ENCODE data around the gene SLC25A15.
A peak's percentile ranks its signal among the peaks of the same experiment; 100 is the strongest.
"Not testable (repeated sequence)": the region's sequence is repeated elsewhere in the genome, so short reads cannot be mapped to it uniquely, and the experiment has no call there.

SLC25A15 gene

DNA sequence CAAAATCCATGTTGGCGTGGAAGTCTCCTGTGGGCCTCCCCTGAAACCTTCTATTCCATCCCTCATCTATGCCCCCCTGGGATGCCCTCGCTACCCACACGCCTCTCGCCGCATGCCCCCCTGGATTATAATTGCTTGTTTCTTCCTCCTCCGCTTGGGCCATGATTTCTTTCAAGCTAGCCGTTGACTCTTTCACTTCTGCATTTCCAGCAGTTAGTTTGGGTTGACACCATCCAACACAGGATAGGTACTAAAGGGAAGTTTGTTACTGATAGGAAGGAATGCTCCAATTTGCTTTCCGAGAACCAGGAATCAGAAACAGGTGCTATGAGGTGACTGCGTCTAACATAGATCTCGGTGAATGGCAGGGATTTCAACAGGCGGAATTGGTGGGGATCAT, 7.7 kb upstream of the SLC25A15 start:
- no peak for DNase-seq (ENCODE audit: low read depth, low spot score)

DNA sequence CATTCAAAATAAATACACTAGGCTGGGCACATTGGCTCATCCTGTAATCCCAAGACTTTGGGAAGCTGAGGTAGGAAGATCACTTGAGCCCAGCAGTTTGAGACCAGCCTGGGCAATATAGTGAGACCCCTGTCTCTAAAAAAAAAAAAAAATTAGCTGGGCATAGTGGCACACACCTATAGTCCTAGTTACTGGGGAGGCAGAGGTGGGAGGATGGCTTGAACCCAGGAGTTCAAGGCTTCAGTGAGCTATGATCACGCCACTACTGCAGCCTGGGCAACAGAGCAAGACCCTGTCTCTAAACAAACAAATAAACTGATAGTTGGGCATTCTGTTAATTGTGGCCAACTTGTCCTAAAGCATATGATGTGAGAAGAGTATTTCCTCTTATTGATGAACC, 6.4 kb upstream of the SLC25A15 start:
- not testable (repeated sequence) for DNase-seq (ENCODE audit: low read depth, low spot score)

DNA sequence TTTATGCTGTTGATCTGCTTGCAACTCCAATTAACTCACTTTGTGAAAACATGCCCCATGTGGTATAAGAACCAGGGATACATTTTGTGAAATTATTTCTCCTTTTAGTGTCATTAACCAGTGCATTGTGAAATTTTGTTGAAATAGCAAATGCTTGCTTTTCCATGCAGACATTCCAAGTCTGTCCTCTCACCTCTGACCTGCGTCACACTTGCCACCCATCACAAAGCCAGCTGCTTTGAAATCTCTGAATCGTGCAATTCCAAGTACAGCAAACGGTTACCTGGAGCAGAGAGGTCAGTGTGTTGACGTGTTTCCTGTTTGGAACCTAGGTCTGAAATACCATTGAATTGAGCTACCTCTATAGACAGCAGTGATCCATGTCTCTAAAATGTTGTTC, 4.9 kb upstream of the SLC25A15 start:
- DNase-seq (ENCODE audit: low read depth, low spot score) = no peak

DNA sequence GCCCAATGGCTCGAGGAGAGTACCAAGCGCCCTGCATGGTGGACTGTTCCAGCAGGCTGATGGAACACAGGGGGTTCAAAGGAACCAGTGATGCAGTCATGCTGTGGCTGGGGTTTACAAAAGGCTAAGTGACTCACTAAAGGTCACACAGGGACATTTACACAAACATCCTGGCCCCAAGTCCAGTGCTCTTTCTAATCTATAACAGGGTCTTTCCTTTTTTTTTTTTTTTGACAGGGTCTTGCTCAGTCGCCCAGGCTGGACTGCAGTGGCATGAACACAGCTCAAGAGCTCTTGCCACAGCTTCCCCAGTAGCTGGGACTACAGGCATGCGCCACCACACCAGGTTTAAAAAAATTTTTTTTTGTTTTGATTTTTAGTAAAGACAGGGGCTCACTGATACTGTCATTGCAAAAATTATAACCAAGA, 2.8 kb upstream of the SLC25A15 start:
- no peak for DNase-seq (ENCODE audit: low read depth, low spot score)

DNA sequence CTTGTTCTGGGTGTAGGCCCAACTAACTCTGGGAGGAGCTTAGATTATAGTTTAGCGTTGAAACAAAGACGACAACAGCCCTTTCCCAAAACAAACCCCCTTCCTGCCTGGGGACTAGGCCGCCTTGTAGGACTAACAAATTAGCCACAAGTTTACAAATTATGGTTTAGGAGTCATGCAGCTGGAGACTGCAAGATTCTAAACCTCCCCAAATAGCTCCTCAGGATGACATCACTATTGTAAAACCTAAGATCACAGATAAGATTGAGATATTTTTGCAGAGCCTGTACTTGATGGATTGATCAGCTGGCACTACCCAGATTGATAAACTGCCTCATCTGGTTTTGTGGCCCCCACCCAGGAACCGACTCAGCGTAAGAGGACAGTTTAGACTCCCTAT, 2.3 kb upstream of the SLC25A15 start:
- no peak for DNase-seq (ENCODE audit: low read depth, low spot score)

DNA sequence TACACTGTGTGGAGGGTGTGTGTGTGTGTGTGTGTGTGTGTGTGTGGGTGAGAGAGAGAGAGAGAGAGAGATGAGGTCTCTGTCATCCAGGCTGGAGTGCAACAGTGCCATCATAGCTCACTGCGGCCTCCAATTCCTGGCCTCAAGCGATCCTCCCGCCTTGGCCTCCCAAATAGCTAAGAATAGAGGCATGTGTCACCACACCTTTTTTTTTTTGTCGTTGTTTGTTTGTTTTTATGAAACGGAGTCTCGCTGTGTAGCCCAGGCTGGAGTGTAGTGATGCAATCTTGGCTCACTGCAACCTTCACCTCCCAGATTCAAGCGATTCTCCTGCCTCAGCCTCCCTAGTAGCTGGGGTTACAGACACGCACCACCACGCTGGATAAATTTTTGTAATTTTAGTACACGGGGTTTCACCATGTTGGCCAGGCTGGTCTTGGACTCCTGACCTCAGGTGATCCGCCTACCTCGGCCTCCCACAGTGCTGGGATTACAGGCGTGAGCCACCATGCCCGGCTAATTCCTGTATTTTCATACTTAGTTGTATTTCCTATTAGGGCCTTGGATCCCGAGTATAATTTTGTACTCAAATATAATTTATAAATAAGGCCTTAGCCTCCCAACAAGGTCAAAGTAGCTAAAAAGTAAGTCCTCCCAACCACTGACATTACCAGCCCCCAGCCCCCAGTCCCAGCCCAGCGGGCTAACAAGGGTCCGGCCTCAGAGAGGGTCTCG, 704 bp upstream of the SLC25A15 start:
- DNase-seq (ENCODE audit: low read depth, low spot score) = not testable (repeated sequence)

DNA sequence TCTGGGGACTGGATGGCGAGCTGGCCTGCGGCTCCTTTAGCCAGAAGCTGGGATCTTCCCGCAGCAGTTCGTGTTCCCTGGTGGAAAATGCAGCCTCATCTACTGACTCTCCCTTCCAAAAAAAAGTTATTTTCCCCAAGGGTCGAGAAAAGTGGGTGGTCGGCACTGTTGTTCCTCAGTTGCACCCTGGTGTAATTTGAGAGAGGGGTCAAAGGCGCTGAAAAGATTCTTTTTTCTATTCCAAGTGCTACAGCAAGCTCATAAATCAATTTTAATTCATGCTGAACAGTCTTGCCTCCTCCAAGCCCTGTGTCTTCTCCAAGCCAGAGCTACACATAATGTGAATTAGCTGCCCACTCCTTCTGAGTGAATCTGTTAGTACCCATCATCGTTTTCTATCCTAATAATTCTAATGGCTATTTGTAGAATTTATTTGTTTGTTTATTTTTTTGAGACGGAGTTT, 774 bp downstream of the SLC25A15 start:
- no peak for DNase-seq (ENCODE audit: low read depth, low spot score)

DNA sequence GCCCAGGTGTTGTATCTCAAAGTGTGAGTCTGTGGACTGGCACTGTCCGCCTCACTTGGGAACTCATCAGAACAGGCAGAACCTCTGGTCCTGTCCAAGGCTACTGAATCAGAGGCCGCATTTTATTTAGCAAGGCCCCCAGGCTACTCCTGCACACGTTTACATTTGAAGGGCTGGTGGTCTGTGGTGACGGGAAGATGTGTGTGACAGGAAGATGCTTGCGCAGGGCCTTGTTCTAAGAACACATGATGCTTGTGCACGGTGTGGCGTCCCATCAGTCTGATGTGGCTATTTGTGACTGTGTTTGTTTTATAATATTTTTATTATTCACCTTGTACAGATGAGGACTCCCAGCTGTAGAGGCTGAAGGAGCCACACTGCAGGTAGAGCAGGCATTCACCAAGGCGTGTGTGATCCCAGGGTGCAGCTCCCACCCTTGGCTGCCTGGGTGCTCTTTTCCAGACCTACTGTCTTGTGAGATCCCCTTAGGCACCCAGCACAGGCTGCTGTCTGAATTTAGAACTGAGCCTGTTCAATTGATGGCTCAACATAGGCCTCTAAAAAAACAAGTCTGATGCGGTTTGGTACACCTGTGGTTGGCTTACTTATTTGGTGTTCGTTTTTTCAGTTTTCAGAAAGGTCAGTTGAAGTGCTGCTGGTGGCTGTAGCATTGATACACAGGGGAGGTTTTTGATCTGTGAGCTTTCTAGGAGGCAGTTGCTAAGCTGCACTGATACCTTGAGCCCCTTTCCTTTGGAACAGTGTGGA, 3.1 kb downstream of the SLC25A15 start:
- DNase-seq (ENCODE audit: low read depth, low spot score) = peak; percentile 16

DNA sequence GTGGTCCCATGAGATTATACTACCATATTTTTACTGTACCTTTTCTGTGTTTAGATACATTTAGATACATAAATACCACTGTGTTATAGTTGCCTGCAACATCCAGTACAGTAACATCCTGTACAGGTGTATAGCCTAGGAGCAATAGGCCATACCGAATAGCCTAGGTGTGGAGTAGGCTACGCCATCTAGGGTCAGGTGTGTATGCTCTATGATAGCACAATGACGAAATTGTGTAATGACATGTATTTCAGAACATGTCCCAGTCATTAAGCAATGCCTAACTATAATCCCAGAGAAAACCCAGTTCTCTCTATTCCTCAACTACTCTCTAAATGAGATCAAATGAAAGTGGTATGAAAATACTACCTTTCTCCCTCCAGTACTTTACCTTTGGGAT, 3.9 kb downstream of the SLC25A15 start:
- no peak for DNase-seq (ENCODE audit: low read depth, low spot score)

DNA sequence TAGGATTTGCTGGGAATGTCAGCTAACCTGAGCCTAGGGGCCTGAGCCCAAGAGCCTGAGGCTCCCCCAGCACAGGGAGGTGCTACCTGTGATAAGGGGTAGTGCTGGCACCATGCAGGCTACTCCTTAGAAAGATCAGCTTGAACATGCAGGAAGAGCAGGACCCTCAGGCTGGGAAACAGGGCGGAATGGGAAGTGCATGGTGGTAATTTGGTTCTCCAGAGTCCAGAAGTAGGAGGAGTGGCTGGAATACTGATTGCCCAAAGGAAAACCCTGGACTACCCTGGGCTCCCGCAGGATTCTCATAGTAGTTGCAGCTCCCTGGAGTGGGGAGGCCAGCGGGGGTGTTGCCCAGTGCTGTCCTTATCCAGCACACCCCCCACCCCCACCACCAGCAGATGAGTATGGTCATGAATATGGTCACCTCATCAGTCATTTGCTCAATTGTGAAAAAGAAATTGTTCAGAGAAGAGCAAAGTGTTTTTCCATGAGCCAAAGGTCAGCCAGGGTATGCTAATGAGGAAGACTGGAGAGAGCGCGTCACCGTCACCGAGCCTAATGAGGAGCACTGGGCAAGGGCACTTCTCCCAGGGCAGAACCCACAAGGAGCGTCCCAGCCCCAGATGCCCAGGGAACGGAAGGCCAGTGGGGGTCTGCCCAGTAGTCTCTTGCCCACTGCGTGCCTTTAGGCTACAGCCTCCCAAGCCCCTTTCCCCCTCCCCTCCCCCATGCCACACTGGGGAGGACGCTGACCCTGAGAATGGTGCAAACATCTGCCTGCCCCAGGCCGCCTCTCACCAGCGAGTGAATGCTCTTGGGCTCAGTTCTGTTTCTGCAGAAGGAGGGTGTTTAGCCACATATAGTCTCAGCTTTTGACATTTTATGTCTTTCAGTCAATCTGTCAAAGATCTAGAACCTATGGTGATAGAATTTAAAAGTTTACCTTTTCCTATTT, 5.3 kb downstream of the SLC25A15 start:
- peak; percentile 42 for DNase-seq (ENCODE audit: low read depth, low spot score)

DNA sequence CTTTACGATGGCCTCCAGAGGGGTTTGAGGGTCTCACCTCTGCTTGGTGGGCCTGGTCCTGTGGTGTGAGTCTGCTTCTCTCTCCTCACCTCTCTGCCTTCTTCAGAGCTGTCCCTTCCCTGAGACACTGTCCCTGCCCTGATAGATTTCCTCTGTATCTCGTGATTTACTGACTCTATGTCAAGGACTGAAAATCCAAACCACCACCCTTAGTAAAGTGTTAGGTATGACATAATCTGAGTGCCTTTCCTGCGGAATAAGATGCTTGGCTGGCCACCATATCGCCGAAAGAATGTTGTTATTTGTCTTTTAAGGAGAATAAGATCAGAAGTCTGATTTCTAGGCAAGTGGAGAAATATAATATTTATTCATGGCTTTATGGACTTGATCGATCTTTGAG, 7.2 kb downstream of the SLC25A15 start:
- DNase-seq (ENCODE audit: low read depth, low spot score) = no peak

DNA sequence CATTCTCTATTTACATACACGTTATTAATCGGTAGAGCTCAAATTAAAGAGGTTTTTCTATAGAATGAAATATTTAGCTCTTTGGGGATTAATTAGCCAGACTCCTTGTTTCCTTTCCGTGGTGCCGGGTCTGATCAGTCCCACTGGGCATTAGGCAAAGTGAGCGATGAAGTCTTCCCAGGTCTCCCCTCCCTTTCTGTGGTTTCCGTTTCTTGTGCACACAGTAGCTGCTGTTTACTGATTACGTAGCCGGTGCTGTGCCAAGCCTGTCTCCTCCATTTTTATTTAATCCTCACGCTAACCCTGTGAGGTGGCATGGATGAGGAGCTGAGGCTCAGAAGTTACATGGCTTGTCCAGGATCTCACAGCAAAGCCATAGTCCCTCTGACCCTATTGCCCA, 9.0 kb downstream of the SLC25A15 start:
- no peak for DNase-seq (ENCODE audit: low read depth, low spot score)

DNA sequence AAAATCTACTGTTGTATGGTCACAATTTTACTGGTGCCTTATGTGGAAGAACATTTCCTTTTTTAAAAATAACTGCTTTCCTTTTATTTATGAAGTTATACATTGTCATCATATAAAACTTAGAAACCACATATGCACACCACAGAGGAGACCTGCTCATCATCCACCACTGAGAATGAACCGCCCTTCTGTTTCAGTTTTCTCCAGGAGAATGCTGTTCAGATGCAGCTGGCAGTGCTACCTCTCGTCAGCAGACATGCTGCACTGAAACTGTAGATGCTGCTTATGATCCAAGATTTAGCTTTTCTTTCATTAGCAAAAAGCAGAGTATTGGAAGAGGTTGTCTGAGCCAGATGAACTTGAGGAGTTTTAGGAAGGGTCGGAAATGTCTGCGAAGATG, 10.1 kb downstream of the SLC25A15 start:
- no peak for DNase-seq (ENCODE audit: low read depth, low spot score)

DNA sequence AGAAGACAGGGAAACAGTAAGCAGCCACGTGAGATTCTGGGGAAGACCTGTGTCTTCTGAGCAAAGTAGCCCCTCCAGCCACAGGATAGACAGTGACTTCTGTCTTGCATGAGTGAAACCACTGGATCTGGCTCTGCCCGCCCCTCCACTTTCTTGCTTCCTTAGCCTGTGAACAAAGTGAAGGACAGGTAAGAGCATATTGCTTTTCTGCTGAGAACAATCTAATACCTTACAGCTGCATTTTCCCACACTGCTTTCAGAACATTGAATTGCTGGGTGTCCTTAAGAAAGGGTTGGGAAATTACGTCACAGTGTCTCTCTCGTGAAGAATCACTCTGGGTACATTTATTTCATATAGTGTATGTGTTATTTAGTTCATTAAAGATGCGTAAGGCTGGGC, 11.1 kb downstream of the SLC25A15 start:
- no peak for DNase-seq (ENCODE audit: low read depth, low spot score)

DNA sequence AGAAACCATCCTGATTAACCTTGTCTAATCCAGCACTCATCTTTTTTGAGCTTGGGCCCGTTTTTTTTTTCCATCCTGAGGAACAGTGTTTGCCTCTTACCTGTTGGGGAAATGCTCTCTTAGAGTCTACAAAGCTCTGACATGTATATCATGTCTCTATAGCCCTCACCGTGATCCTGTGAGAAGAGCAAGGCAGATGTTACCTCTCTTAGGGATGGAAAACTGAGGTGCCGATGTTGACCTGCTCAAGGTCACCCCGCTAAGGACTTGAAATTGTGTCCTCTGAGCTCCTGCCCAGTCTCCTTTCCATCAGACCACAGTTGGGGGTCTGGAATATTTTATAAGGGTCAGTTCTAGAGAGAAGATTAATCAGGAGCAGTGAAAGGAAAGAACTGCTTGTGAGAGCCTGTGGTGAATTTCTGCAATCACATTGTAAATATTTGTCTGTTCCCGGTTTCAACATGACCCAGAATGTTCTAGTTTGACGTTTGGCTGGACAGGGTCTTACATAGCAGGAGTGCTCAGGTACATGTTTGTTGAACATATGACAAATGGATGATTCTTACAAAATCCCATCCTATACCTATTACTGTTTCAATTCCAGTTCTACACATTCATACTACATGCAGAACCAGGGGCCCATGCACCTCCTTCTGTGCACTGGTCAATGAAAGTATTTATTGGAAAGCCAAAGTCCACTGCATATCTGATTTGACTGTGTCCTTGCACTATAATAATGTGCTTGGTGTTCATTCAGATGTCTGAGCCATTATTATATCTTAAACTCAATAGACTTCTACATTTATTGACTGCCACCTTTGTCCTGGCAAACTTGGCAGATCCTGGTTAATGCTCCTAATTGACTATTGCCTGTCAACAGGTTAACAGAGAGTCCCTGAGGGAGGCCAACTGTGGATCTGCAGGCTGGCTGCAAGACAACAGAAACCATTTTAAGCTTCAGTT, 12.1 kb downstream of the SLC25A15 start:
- no peak for DNase-seq (ENCODE audit: low read depth, low spot score)

DNA sequence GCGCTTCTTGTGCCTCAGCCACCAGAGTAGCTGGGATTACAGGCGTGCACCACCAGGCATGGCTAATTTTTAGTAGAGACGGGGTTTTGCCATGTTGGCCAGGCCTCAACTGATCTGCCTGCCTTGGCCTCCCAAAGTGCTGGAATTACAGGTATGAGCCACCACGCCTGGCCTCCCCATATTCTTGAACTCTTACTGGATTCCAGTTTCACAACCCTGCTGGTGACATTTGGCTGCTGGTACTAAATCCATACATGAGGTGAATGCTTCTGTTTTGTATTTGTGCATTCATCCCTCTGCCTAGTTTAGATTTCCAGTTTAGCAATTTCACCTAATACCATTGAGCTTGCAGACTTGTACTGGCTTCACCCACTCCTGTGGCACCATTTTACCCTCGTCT, 13.9 kb downstream of the SLC25A15 start:
- DNase-seq (ENCODE audit: low read depth, low spot score) = no peak

DNA sequence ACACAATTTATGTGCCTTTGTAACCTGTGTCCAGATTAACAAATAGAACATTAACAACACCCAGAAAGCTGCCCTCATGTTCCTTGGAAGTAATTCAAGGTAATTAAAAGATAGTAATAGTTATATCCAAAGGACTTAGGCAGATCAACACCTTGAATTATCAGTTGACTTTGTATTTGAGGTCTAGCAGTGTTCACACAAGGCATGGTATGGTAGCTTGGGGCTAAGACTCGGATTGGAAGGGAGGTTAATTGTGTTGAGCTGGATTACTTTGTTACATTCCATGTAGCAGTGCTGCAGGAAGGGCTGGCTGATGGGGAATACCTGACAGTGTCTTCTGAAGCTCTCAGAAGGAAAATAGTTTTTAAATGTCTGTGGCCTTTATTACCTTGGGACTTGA, 16.8 kb downstream of the SLC25A15 start:
- DNase-seq (ENCODE audit: low read depth, low spot score) = no peak

DNA sequence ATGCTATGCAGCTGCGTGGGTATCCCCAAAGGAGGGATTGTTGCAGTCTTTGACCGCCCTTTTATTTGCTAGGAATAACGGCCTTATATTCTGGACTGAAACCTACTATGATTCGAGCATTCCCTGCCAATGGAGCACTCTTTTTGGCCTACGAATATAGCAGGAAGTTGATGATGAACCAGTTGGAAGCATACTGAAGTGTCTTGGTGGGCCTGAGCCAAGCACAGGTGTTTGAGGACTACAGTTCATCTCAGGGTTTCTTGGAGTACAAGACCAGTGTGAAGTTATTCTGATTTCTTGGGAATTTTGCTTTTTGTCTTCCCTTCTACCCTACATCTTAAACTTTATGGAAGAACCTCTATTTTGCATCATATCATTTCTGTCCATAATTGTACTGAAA, 20.1 kb downstream of the SLC25A15 start:
- DNase-seq (ENCODE audit: low read depth, low spot score) = no peak

DNA sequence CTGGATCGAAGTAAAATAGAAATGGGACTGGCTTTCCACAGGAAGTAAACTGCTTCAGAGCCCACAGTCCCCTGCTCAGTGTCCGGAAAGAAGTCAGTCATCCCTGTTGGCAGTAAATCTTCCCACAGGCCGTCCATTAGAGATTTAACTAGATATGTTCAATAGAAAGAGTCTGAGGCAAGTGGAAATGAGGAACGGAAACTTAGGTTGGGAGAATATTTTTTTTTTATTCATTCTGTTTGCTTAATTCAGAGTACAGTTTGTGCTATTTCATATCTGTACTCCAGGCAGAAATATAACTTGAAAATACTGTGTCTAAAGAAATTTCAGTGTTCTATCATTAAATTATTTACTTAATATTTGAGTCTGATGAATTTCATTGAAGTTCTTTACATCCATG, 22.7 kb downstream of the SLC25A15 start:
- no peak for DNase-seq (ENCODE audit: low read depth, low spot score)

DNA sequence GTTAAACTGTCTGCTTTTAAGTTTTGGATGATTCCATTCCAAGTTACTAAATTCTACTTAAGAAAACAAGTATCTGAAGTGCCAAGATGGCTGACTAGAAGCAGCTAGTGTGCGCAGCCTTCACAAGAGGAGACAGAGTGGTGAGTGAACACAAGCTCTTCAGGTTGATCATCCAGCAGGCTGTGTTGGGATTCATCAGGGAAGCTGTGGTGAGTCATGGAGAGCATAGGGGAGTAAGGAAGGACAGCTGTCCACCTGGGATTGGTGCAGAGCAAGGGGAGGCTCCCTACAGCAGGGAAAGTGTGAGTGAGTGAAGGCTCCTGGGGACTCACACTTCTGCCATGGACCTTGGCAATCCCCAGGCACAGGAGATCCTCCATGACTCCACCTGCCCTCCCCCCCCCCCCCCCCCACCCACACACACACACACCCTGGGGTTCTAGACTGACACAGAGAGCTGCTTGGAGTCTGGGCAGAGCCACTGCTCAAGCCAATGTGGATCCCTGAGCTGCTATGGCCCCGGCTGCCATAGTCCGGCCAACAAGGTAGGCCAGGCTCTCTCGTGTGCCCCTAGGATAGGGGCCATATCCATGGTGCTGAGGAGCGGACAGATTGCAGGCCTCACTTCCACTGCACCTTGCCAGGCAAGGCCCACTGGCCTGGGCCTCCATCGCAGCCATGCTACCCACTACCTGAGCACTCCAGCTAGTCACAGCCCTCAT, 23.5 kb downstream of the SLC25A15 start:
- no peak for DNase-seq (ENCODE audit: low read depth, low spot score)

Data from ELF-1 (cell line).